ENCODE measurements around the gene EPN2.
"Not testable (repeated sequence)": the region's sequence is repeated elsewhere in the genome, so short reads cannot be mapped to it uniquely, and the experiment has no call there.

Gene EPN2

GRCh38 chr17:19344311-19345066 lies 107.3 kb downstream of the EPN2 start:
- DNase-seq (no peak), ATAC-seq (peak; percentile 47)
- Mint-ChIP-seq H3K4me1 (no peaks in the 10 kb centered on the region), H3K27me3 (peaks cover 21% of the 10 kb centered on the region), H3K27ac (no peak overlapping the region), H3K9me3 (no peaks in the 10 kb centered on the region), H3K4me3 (no peak overlapping the region)

DNA sequence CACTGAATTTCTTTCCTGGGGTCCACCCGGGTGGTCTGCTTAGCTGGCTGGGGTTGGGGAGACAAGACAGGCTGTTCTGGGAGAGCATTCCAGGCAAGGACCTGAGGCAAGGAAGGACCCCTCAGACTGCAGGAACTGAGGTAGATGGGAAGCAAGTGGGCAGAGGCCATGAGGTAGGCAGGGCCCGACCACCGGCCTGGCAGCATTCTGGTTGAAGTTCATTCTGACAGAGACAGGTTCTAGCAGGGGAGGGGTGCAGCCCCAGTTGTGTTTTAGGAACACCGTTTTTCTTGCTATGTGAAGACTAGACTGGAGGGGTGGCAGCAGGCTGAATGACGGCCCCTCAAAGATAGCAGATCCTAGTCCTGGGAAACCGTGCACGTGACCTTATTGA lies 107.9 kb downstream of the EPN2 start:
- ATAC-seq (no peak), DNase-seq (no peak)
- Mint-ChIP-seq H3K9me3 (no peaks in the 10 kb centered on the region), H3K4me3 (no peak overlapping the region), H3K27me3 (peaks cover 18% of the 10 kb centered on the region), H3K4me1 (no peaks in the 10 kb centered on the region), H3K27ac (no peak overlapping the region)

DNA sequence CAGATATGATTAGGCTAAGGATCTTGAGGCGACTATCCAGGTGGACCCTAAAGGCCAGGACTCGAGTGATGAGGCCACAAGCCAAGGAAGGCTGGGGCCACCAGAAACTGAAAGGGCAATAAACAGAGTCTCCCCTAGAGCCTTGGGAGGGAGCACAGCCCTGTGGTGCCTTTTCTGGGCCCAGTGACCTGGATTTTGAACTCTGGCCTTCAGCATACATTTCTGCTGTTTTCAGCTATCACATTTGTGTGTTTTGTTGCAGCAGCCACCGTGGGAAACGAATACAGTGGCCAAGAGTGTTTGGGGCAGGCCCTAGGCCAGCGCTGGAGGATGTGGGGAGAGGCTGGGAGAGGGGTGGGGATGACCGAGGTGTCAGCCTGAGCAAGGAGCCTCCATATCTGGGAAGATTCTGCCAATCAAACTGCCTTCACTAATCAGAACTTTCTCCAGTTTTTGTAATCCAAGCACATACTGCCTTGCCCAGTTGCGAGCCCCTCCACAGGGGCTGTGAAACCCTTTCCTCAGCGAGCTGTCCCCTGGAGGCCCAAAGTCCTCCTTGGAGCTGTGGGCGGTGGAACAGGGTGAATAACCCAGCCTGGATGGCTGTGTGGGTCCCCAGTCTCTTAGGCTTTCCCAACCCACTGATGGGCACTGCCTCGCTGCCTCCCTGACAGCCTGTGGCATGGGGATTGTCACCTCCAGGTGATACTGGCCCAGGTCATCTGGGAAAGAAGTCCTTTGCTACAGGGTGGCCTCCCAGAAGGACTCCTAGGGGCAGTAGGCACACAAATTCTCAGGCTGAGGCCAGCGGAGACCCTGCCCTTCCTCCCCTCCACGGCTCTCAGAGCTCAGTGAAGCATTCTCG lies 108.6 kb downstream of the EPN2 start:
- H3K4me1 Mint-ChIP-seq: no peaks in the 10 kb centered on the region
- H3K27ac Mint-ChIP-seq: no peak overlapping the region
- DNase-seq: no peak
- H3K4me3 Mint-ChIP-seq: no peak overlapping the region
- H3K9me3 Mint-ChIP-seq: no peaks in the 10 kb centered on the region
- H3K27me3 Mint-ChIP-seq: peaks cover 17% of the 10 kb centered on the region
- no peak for ATAC-seq

- Mint-ChIP-seq H3K27ac (no peak overlapping the region), H3K9me3 (no peaks in the 10 kb centered on the region), H3K27me3 (peaks cover 8% of the 10 kb centered on the region), H3K4me1 (no peaks in the 10 kb centered on the region), H3K4me3 (no peak overlapping the region)
- DNase-seq: no peak
- ATAC-seq: no peak
These were observed 109.4 kb downstream of the EPN2 start for GRCh38 chr17:19346351-19347255.

DNA sequence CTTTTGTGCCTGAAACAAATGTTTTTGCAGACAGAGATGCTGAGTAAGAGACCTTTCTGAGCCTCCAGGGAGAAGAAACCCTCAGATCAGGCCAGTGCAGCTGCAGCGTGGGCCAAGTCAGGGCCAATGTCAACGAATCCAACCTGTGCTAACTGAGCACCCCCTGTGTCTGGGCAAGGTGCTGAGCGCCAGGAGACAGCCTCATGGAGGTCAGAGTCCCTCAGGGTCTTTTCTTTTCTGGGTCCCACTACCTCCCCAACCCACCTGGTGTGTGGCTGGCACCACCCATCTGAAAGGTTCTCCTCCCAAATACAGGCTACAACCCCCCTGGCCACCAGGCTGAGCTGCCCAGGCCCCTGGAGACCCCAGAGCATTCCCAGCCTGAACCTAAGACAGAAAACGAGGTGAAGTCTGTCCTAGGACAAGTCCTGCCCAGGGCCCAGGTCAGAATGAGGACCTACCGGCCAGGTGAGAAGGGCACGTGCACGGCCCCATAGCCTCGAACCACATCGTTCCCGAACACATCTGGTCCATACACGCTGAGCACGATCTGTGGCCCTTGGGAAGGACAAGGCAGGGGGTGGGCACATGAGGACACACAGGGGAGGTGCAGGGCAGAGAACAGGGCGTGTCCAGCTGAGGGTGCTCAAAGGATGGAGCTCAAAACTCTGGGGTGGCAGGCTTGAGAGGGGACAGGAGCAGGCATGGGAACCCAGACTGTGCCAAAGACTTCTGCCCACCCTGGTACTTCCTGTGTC lies 110.3 kb downstream of the EPN2 start:
- DNase-seq (no peak), ATAC-seq (no peak)
- no peaks in the 10 kb centered on the region for H3K27me3 Mint-ChIP-seq
- no peaks in the 10 kb centered on the region for H3K4me1 Mint-ChIP-seq
- no peaks in the 10 kb centered on the region for H3K9me3 Mint-ChIP-seq
- H3K27ac Mint-ChIP-seq: no peak overlapping the region
- no peak overlapping the region for H3K4me3 Mint-ChIP-seq

- H3K4me3 Mint-ChIP-seq: no peak overlapping the region
- H3K9me3 Mint-ChIP-seq: no peaks in the 10 kb centered on the region
- no peak for ATAC-seq
These were observed 111.0 kb downstream of the EPN2 start for GRCh38 chr17:19348081-19348650.

GRCh38 chr17:19348806-19349205 lies 111.6 kb downstream of the EPN2 start:
- no peak for ATAC-seq
- H3K9me3 Mint-ChIP-seq: no peaks in the 10 kb centered on the region
- no peaks in the 10 kb centered on the region for H3K27me3 Mint-ChIP-seq

More at GRCh38 chr17:19348081-19348650, 111.0 kb downstream of the EPN2 start:
- H3K27me3 Mint-ChIP-seq: no peaks in the 10 kb centered on the region
- no peak for DNase-seq
- no peak overlapping the region for H3K27ac Mint-ChIP-seq
- no peaks in the 10 kb centered on the region for H3K4me1 Mint-ChIP-seq

GRCh38 chr17:19353401-19353800 lies 116.2 kb downstream of the EPN2 start:
- ATAC-seq, DNase-seq, H3K27ac Mint-ChIP-seq, H3K4me1 Mint-ChIP-seq, H3K4me3 Mint-ChIP-seq, H3K9me3 Mint-ChIP-seq: not testable (repeated sequence)
- peaks cover 12% of the 10 kb centered on the region for H3K27me3 Mint-ChIP-seq

More at GRCh38 chr17:19348806-19349205, 111.6 kb downstream of the EPN2 start:
- Mint-ChIP-seq H3K27ac (no peak overlapping the region), H3K4me1 (no peaks in the 10 kb centered on the region), H3K4me3 (no peak overlapping the region)
- DNase-seq: no peak

DNA sequence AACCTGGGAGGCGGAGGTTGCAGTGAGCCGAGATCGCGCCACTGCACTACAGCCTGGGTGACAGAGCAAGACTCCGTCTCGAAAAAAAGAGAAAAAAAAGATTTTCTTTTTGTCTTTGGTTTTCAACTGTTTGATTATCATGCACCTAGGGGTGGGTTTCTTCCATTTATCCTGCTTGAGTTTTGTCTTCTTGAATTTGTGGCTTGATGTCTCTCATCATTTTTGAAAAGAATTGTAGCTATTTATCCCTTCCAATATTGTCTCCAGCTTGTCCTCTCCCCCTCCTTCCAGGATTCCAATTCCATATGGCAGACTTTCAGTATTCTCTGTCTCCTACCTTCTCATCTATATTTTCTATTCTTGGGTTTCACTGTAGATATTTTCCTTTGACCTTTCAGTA lies 117.6 kb downstream of the EPN2 start:
- DNase-seq (no peak), ATAC-seq (no peak)
- no peak overlapping the region for H3K27ac Mint-ChIP-seq
- H3K27me3 Mint-ChIP-seq: peaks cover 21% of the 10 kb centered on the region
- H3K4me3 Mint-ChIP-seq: no peak overlapping the region
- H3K4me1 Mint-ChIP-seq: no peaks in the 10 kb centered on the region
- H3K9me3 Mint-ChIP-seq: no peaks in the 10 kb centered on the region

- Mint-ChIP-seq H3K27ac (no peak overlapping the region), H3K9me3 (no peaks in the 10 kb centered on the region), H3K4me3 (no peak overlapping the region), H3K4me1 (peaks cover 11% of the 10 kb centered on the region), H3K27me3 (peaks cover 38% of the 10 kb centered on the region)
- no peak for ATAC-seq
- no peak for DNase-seq
These were observed 120.2 kb downstream of the EPN2 start for GRCh38 chr17:19357351-19357750.

DNA sequence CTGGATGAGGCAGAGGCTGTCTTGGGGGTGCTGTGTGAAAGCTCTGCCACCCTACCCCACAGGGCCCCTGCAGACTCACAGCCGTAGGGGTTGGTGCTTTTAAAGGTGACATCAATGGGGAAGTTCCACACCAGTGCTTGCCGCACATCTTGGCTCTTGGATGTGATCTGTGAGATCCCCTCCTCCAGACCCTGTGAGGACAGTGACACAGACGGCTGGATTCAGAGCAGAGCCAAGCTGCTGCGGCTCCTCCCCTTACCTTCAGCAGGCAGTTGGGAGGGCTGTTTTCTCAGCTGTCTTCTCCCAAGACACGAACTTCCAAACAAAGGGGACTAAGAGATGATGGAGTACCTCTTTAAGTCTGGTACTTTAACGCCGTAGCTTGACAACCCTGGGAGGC lies 120.6 kb downstream of the EPN2 start:
- DNase-seq (no peak), ATAC-seq (no peak)
- Mint-ChIP-seq H3K9me3 (no peaks in the 10 kb centered on the region), H3K4me3 (no peak overlapping the region), H3K4me1 (peaks cover 12% of the 10 kb centered on the region), H3K27ac (no peak overlapping the region), H3K27me3 (peaks cover 38% of the 10 kb centered on the region)

GRCh38 chr17:19359151-19359550 lies 122.0 kb downstream of the EPN2 start:
- Mint-ChIP-seq H3K4me1 (peaks cover 22% of the 10 kb centered on the region), H3K27me3 (peaks cover 48% of the 10 kb centered on the region), H3K4me3 (no peak overlapping the region), H3K27ac (no peak overlapping the region), H3K9me3 (no peaks in the 10 kb centered on the region)
- DNase-seq: no peak
- ATAC-seq: no peak

DNA sequence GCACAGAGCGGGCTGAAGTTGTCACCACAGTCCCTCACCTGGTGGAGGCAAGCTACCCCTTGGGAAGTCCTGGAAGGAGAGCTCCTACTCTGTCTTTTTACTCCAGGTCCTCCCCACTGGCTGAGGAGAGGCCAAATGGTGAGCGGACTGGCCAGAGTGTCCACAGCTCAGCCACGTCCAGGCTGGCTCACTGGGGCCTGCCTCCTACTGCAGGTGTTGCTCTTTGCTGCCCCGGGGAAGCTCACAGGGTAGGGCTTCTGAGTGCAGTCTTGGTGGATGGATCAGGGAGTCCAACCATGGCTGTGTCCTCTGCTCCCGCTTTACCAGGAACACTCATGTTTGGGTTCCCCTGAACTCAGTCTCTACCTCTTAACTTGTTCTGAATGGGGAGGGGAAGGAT lies 122.7 kb downstream of the EPN2 start:
- no peak overlapping the region for H3K27ac Mint-ChIP-seq
- peaks cover 55% of the 10 kb centered on the region for H3K27me3 Mint-ChIP-seq
- ATAC-seq (no peak), DNase-seq (no peak)
- no peak overlapping the region for H3K4me3 Mint-ChIP-seq
- H3K4me1 Mint-ChIP-seq: peaks cover 22% of the 10 kb centered on the region
- H3K9me3 Mint-ChIP-seq: no peaks in the 10 kb centered on the region

DNA sequence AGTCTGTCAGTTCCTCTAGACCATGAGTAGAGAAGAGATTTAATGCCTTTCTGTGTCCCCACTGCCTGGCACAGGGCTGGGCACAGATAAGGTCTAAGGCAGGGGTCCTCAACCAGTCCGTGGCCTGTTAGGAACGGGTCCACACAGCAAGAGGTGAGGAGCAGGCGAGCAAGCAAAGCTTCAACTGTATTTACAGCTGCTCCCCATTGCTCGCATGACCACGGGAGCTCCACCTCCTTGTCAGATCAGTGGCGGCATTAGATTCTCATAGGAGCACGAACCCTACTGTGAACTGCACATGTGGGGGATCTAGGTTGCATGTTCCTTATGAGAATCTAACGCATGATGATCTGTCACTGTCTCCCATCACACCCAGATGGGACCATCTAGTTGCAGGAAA lies 123.6 kb downstream of the EPN2 start:
- ATAC-seq: no peak
- Mint-ChIP-seq H3K9me3 (no peaks in the 10 kb centered on the region), H3K4me3 (no peak overlapping the region), H3K4me1 (peaks cover 22% of the 10 kb centered on the region), H3K27ac (peak overlapping the region in 1 of 2 donors; percentile 55), H3K27me3 (peaks cover 57% of the 10 kb centered on the region)
- no peak for DNase-seq
